Midbrain (tissue), 1 donor: ENCODE data around the gene PSMD8.
"Not testable (repeated sequence)": the region's sequence is repeated elsewhere in the genome, so short reads cannot be mapped to it uniquely, and the experiment has no call there.

ENCODE experiments used
- DNase-seq: peaks from one replicate; lab custom pipeline; 2025; lab: John Stamatoyannopoulos, UW

PSMD8 gene

GRCh38 chr19:38374332-38375097 is at the start of gene PSMD8:
TSS of gene PSMD8 (plus strand) at chr19:38374571. CDS start at chr19:38374602, 31 bp downstream.
- DNase-seq, result peak; percentile 100

- no peak for DNase-seq
Measured at GRCh38 chr19:38326591-38326990, 47.8 kb upstream of the PSMD8 start.

GRCh38 chr19:38329651-38330050 is 44.7 kb upstream of the PSMD8 start:
- DNase-seq, result no peak

GRCh38 chr19:38331728-38332127 is 42.6 kb upstream of the PSMD8 start:
- no peak for DNase-seq

- DNase-seq, result no peak
Measured at GRCh38 chr19:38333245-38333644, 41.1 kb upstream of the PSMD8 start.

- DNase-seq, result peak; percentile 93
Measured at GRCh38 chr19:38335949-38336637, 38.3 kb upstream of the PSMD8 start.

- DNase-seq, result peak; percentile 74
Measured at GRCh38 chr19:38336638-38337359, 37.6 kb upstream of the PSMD8 start.

GRCh38 chr19:38337360-38337653 is 37.1 kb upstream of the PSMD8 start:
- DNase-seq, result no peak

- DNase-seq, result not testable (repeated sequence)
Measured at GRCh38 chr19:38339011-38339410, 35.4 kb upstream of the PSMD8 start.

GRCh38 chr19:38340927-38341326 is 33.4 kb upstream of the PSMD8 start:
- no peak for DNase-seq

- no peak for DNase-seq
Measured at GRCh38 chr19:38346837-38347236, 27.5 kb upstream of the PSMD8 start.

- no peak for DNase-seq
Measured at GRCh38 chr19:38350883-38351282, 23.5 kb upstream of the PSMD8 start.

GRCh38 chr19:38351865-38352395 is 22.4 kb upstream of the PSMD8 start:
- DNase-seq, result no peak

GRCh38 chr19:38352611-38353010 is 21.8 kb upstream of the PSMD8 start:
- DNase-seq, result no peak

- DNase-seq, result no peak
Measured at GRCh38 chr19:38355728-38356725, 18.3 kb upstream of the PSMD8 start.

GRCh38 chr19:38358071-38358470 is 16.3 kb upstream of the PSMD8 start:
- DNase-seq, result no peak

- no peak for DNase-seq
Measured at GRCh38 chr19:38359242-38360021, 14.9 kb upstream of the PSMD8 start.

- DNase-seq, result no peak
Measured at GRCh38 chr19:38360351-38360750, 14.0 kb upstream of the PSMD8 start.

GRCh38 chr19:38360839-38361631 is 13.3 kb upstream of the PSMD8 start:
- DNase-seq, result no peak

- DNase-seq, result peak; percentile 21
Measured at GRCh38 chr19:38361633-38362075, 12.7 kb upstream of the PSMD8 start.
